GM12875 (cell line): ENCODE data around the gene IL1B.

Experiments
- H3K4me3 ChIP-seq: one replicate; pipeline ENCODE4 v1.5.1; 2011; ENCODE audit warnings: low read depth, low read length, control low read depth
- TF ChIP-seq, protein P1 (sequence below): IDR thresholded peaks from 2 replicates; pipeline ENCODE4 v1.5.1; 2011; ENCODE audit warnings: low read depth, mild to moderate bottlenecking, control low read depth, inconsistent platforms, low read length, moderate library complexity, borderline replicate concordance; ENCODE audit not compliant: insufficient read depth

Gene IL1B

DNA sequence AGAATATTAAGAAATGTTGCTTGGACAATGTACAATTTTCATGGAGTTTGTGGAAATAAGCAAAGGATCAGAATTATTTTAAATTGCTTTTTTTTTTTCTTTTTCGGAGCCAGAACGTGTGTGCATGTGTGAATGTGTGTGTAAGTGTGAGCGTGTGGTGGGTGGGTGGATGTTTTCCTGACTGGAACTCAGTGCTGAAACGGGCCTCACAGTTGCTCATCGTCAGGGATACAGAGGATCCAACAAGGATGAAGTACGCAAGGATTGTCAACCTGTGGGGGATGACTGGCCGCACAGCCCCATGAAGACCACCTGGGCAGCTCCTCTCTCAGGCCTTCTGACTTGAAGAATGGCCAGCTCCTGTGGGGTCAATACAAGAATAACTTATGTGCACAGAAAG is 17.5 kb downstream of the IL1B start:
- H3K4me3 ChIP-seq: no peak overlapping the region
- TF ChIP-seq, protein P1, sequence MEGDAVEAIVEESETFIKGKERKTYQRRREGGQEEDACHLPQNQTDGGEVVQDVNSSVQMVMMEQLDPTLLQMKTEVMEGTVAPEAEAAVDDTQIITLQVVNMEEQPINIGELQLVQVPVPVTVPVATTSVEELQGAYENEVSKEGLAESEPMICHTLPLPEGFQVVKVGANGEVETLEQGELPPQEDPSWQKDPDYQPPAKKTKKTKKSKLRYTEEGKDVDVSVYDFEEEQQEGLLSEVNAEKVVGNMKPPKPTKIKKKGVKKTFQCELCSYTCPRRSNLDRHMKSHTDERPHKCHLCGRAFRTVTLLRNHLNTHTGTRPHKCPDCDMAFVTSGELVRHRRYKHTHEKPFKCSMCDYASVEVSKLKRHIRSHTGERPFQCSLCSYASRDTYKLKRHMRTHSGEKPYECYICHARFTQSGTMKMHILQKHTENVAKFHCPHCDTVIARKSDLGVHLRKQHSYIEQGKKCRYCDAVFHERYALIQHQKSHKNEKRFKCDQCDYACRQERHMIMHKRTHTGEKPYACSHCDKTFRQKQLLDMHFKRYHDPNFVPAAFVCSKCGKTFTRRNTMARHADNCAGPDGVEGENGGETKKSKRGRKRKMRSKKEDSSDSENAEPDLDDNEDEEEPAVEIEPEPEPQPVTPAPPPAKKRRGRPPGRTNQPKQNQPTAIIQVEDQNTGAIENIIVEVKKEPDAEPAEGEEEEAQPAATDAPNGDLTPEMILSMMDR: no peak

DNA sequence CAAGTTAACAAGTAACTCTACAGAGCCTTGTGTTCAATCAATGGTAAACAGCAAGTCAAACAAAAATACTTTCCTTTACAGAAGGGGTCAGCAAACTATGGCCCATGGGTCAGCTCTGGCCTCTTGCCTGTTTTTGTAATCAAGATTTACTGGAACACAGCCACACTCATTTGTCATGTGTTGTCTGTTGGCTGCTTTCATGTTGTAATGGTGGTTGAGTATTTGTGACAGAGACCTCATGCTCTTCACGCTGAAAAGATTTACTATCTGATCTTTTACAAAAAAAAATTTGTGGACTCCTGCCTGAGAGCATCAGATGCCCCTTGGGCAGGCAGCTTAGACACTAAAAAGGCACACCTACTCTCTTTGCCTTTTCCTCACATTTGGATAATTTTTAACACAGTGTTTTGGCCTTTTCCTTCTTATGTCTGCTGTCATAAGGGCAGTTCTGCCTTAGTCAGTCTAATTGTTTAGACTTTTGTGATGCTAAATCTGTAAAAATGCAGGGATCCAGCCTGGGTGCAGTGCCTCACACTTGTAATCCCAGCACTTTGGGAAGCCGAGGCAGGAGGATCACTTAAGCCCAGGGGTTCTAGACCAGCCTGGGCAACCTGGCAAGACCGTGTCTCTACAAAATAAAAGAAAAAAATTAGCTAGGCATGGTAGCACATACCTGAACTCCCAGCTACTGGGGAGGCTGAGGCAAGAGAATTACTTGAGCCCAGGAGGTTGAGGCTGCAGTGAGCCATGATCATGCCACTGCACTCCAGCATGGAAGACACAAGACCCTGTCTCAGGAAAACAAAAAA is 18.3 kb downstream of the IL1B start:
- TF ChIP-seq, protein P1: no peak
- no peak overlapping the region for H3K4me3 ChIP-seq

DNA sequence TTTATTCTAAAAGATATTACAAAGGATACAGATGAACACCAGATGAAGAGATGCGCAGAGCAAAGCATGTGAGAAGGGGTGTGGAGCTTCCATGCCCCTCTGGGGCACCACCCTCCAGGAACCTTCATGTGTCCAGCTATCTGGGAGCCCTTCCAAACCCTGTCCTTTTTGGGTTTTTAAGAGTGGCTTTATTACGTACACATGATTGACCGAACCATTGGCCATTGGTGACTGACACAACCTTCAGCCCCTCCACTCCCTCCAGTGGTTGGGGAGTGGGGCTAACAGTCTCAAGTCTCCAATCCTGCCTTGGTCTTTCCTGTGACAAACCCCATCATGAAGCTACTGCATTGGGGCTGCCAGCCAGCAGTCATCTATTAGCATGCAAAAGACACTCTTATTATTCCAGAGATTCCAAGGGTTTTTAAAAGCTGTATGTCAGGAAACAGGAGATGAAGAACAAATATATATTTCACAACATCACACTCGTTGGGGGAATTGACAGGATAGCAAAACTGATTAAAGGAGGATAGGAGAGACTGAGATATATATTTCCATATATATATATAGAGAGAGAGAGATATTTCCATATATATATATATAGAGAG is 19.4 kb downstream of the IL1B start:
- no peak overlapping the region for H3K4me3 ChIP-seq
- TF ChIP-seq, protein P1: no peak

DNA sequence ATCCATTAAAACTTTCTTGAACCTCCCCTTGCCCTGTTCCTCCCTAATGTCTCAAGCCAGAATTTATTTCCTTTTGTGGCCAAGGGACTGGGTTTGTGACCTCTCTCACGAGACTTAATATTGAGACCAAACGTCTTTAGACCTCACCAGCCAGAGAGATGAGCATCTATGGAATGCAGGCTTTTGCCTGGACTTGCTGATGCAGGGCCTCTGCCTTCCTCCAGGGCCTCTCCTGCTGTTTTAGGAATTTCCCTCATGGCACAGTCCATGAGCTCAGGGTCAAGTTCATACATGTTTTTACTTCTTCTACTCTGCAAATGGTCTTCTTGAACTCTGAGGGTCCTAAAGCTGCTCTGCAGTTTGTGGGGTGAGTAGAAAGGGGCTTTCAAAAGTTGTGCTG is 22.3 kb downstream of the IL1B start:
- H3K4me3 ChIP-seq: no peak overlapping the region
- TF ChIP-seq, protein P1: no peak

DNA sequence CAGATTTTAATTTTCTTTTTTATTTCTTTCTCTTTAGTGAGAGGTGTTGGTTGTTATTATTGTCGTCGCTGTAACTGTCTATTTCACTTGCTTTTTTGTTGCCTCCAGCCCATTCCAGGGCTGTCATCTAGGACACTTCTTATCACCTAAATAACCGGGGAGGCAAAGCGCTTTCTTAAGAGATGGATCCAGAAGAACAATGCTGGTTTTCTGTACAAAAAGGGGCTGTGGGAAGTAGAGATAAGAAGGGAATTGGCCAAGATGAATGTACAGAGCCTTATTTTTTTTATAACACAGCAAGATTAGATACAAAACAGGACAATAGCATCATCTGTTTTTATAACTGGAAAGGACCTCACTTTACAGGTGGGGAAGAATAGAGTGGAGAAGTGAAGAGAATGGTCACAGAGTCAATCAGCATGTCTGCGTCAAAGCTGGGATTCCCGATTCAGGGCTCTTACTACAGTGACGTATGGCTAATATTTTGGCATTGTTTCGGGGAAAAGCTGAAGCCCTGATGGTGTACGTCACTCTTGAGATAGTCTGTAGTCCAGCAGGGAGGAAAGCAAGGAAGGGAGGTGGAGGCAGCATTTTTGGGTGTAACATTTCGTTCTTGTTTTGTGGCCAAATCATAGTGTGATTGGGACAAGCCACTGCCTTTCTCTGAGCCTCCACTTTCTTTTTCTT is 23.2 kb downstream of the IL1B start:
- H3K4me3 ChIP-seq: no peak overlapping the region
- TF ChIP-seq, protein P1: no peak

DNA sequence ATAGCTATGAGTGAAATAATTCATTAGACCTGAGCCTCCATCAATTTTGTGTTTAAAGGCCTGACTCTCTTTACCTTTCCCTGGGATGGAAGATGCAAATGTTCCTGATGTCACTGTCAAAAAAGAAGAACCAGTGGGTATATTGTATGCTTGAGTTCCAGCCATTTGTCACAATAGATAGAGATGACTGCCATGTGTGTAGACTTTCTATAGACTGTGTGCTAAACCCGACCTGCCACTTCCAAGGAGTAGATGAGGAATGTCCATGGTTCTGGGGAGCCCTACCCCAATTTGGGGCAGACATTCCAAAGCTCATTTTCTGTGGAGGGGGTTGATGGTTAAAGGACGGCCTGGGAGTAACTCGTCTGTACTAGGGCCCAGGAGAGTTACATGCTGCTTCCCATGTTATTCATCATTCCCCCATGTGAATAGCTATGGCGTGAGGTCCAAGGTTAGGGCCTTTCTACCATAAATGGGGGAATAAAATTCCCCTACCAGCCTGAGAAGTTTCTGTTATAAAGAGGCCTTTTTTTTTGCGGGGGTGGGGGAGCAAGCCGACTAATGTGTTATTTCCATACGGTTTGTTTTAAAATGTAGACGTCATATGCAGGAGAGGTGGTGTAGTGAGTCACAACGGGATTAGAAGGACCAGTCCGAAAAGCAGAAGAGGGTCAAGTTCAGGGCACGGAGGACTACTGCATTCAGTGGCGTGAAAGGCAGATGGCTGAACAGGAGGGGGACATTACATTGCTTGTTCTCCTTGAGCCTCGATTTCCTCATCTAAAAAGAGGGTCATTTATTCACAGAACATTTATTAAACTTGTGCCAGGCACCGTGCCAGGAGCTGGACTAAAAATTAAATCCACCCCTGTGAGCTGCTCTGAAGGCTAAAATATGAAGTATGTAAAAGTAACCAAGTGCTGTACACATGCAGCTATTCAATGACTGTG is 24.0 kb downstream of the IL1B start:
- TF ChIP-seq, protein P1: no peak
- no peak overlapping the region for H3K4me3 ChIP-seq
